HG03135 (cell line): ENCODE measurements around the gene NACC2.
"Not testable (repeated sequence)": the region's sequence is repeated elsewhere in the genome, so short reads cannot be mapped to it uniquely, and the experiment has no call there.

Source experiments
- ATAC-seq: cut with Tn5 transposase; IDR thresholded peaks from one replicate; pipeline ENCODE4 v1.9.1; 2021; ENCODE audit warnings: mild to moderate bottlenecking, moderate library complexity; ENCODE audit not compliant: unreplicated experiment

NACC2 gene

DNA sequence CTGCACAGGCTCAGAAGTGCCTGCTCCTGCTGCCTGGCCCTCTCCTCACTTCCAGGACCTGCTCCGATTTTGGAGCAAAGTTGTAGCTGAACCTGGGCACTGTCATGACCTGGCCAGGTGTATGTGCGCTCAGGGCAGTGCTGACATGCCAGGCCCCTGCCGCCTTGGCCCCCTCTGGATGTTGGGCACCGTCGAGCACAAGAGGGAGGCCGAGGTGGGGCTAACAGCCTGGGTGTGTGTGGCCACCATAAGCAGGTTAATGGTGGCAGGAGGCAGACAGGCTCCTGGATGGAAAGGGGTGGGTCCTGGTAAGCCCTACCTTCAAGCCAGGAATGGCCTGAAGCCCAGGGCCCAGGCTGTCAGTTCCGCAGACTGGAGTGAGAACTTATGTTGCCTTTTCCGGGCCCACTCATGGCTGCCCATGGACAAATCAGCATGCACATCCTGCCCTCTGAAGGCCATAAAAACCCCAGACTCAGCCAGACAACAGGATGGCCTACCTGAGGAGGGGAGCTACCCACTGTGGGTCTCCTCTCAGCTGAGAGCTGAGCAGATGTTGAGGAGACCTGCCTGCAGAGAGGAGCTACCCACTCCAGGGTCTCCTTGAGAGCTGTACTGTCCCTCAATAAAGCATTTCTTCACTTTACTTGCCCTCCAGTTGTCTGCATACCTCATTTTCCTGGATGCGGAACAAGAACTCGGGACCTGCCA, 66.2 kb downstream of the NACC2 start:
- no peak for ATAC-seq

DNA sequence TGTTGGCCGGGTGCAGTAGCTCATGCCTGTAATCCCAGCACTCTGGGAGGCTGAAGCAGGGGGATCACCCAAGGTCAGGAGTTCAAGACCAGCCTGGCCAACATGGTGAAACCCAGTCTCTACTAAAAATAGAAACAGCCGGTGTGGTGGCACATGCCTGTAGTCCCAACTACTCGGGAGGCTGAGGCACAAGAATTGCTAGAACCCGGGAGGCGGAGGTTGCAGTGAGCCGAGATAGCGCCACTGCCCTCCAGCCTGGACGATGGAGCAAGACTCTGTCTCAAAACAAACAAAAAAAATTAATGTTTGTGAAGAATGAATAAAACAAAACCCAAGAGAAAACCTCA, 68.2 kb downstream of the NACC2 start:
- not testable (repeated sequence) for ATAC-seq

DNA sequence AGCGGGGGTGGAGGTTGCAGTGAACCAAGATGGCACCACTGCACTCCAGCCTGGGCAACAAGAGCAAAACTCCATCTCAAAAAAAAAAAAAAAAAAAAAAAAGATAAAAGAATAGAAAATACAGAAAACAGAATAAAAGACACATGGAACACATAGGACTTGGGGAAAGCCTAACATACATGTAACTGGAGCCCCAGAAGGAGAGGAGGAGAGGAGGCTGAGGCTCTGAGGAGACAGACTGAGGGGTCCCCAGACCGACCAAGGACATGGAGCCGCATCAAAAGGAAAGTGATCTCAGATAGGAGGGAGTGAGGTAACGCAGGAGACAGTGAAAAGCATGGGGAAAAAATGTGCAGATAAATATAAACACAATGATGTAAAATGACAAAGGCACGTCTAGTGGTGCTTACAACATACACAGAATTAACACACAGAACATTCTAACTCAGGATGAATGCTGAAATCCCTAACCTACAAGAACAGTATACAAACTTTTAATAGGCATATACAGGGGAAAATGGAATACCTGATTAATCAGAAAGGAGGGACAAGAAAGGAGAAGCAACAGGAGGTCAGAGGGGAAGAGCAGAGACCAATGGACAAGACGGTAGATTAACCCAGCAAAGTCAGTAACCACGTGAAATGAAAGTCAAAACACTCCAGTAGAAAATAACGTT, 68.7 kb downstream of the NACC2 start:
- ATAC-seq = no peak

DNA sequence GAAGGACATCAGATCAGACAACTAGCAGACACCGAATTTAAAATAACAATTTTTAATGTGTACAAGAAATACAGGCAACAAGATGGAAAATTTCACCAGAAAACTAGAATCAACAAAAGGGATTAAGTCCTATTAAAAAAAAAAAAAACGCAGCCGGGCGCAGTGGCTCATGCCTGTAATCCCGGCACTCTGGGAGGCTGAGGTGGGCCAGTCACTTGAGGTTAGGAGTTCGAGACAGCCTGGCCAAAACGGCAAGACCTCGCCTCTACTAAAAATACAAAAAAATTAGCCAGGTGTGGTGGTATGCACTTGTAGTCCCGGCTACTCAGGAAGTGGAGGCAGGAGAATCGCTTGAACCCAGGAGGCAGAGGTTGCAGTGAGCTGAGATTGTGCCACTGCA, 69.6 kb downstream of the NACC2 start:
- ATAC-seq = no peak

DNA sequence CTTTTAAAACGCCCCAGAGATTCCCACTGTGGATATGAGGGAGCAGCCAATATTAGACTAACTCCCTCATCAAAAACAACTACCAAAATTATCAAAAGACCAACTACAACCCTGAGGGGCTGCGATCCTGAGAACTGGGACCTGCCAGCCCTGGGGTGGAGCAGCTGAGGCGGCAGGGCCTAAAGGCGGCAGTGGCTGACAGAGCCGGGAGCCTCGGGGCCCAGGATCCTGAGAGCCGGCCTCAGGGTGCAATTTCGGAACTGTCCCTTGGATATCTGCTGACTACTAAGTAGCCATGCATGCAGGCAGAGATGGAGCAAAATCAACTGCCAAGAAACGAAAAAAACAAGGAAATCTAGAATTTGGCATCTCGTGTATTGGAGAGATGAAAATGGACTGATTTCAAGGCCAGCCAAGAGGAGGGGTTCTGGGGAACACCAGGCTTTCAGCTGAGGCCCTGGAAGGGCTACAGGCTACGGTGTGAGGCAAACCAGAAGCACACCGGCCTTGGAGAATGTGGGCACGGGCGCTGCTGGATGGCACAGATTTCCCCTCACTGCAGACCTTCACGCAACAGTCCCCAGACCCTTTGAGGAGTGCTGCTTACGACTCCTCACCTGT, 70.3 kb downstream of the NACC2 start:
- ATAC-seq = no peak

DNA sequence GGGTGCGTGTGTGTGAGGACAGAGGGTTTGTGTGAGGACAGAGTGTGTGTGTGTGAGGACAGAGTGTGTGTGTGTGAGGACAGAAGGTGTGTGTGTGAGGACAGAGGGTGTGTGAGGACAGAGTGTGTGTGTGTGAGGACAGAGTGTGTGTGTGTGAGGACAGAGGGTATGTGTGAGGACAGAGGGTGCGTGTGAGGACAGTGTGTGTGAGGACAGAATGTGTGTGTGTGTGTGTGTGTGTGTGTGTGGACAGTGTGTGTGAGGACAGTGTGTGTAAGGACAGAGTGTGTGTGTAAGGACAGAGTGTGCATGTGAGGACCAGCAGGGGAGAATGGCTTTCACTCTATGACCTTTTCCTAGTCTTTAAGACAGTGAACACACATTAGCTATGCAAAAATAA, 70.8 kb downstream of the NACC2 start:
- ATAC-seq = no peak

DNA sequence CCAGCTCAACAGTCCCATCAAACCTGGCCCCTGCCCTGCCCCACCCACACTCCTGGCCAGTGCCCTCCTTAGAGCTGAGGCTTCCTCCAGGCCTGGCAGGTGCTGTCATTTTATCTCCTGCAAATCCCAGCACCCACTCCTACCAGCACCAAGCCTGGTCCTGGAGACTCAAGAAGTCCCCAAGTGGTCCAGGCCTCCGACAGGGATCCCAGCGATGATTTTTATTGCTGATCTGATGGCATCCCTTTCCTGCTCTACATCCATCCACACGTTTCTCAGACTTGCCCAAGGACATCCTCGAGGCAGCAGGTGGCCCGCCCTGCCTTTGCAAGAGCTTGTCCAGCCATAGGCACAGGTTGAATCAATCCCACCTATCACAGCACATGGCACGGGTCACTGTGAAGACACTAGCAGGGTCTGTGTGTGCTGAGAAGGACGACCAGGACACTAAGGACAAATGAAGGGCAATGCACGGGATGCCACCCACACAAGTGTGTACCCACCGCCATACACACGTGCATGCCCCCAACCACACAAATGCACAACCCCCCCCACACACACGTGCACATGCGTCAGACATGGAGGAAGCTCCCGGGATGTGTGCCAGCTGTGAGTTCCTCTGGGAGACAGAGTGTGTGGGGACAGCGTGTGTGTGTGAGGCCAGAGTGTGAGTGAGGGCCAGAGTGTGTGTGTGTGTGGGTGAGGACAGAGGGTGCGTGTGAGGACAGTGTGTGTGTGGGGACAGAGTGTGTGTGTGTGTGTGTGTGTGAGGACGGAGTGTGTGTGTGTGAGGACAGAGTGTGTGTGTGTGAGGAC, 71.5 kb downstream of the NACC2 start:
- no peak for ATAC-seq

DNA sequence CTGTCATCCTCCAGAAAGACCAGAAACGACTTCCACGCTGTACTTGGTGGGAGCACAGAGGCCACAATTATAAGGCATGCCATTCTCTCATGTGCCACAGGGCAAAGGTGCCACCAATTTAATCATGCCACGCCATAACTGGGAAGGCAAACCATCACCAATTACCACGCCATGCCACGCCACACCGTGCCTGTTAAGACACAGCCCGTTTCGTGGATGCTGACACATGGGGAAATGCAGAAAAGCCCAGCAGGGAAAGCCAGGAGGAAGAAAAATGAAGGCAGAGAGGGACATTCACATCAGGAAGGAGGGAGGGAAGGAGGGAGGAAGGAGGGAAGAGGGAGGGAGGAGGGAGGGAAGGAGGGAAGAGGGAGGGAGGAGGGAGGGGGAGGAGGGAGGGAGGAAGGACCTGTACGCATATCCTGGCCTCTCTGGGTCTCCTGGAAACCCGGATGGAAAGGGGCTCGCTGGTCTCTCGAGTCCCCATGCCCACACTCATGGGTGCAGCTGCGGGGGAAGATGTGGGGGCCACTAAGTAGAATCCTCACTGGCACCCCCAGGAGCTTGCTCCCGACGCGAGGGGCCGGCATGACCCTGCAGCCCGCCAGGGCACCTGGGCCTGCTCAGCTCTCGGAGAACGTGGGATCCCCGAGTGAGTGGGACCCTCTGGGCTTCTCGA, 72.2 kb downstream of the NACC2 start:
- no peak for ATAC-seq

DNA sequence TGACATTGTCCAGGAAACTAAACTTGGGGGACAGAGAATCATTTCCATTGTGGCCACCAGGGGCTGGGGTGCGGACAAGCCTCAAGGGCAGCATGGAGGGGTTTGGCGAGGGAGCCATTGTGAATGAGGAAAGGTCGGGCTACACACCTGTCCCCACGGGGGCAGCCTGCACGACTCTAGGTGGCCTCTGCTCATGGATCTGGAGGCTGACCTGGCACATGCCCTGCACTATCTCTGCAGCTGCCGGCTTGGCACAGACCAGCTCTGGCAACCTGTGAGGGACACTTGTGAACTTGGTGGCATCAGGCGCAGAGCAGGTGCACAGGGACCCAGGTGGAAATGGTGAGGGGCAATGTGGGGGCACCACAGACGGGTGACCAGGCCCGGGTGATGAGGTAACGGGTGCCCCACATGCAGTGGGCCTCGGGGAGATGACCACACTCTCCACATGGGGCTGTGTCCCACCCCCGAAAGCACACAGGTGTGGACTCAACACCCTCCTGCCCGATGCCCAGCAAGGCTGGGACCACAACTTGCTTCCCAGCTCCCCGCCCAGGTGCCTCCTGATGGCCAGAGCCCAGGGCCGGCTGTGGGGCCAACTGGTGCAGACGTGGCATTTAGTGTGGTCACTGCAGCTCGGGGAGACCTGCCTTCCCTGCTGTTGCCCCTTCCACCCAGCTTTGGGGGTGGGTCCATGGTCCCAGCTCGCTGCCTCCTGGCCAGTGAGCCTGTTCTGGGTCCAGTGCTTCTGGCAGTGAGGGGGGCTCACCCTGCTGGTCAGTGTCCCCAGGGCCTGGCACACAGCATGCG, 73.0 kb downstream of the NACC2 start:
- no peak for ATAC-seq

DNA sequence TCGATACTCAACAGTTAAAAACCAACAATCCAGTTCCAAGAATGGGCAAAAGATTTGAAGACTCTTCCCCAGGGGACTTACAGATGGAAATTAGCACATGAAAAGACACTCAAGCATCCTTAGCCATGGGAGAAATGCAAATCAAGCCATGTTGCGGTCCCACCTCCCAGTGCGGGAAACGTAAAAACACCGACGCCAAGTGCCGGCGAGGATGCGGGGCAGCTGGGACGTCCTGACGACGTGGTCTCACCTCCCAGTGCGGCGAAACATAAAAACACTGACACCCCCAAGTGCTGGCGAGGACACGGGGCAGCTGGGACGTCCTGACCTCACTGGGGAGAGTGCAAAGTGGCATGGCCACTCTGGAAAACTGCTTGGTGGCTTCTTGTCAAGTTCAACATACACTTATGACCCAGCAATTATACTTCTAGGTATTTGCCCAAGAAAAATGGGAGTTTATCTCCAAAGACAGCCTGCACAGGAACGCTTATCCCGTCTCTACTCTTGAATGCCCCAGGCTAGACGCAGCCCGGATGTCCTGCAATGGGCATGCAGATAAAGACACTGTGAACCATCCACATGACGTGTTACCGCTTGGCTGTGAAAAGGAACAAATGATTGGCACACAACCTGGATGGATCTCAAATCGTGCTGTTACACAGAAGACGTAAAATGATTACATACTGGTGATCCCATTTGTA, 73.8 kb downstream of the NACC2 start:
- ATAC-seq = no peak

DNA sequence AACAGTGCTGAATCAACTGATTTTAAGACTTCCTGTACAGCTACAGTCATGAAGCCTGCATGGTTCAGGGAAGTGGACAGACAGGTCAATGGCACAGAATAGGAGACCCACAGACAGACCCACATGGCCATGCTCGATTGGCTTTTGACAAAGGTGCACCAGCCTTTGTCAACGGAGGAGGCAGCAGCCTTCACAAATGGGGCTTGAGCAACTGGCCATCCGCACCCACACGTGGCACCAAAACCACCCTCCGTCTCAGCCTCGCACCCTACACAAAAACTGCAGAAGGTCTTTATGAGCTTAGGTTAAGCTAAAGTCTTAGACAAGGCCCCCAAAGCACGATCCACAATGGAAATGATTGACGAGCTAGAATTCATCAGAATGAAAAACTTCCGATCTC, 74.4 kb downstream of the NACC2 start:
- ATAC-seq = no peak

DNA sequence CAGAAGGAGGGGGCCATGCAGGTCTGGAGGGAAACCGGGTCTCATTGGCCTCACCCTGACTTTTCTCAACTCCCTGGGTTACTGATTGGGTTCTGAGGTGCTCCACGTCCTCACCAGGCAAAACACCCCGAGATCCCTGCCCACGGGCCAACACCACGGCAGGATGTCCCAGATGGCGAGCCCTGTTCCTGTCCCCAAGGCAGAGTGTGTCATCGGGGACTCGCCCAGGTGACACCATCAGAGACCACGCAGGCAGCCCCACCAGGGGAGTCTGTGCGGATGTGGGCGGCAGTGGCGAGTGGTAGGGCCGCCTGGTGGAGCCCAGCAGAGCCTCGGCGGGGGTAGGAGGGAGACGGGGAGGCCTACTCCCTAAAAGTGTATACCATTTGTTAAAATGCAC, 74.9 kb downstream of the NACC2 start:
- ATAC-seq = no peak

DNA sequence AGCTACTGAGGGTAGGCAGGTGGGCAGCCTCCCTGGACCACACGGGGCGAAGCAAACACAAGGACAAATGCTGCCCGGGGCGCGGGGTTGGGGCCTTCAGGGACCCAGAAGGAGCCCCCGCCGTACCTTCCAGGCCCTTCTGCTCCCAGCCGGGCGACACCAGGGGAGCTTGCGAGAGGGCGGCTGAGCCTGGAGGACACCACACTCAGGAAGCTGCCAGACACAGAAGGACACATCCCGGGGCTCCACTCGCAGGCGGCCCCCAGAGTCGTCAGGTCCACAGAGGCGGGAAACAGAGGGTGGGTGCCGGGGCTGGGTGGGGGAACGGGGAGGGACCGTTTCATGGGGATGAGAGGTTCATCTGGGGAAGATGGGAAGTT, 75.4 kb downstream of the NACC2 start:
- no peak for ATAC-seq

DNA sequence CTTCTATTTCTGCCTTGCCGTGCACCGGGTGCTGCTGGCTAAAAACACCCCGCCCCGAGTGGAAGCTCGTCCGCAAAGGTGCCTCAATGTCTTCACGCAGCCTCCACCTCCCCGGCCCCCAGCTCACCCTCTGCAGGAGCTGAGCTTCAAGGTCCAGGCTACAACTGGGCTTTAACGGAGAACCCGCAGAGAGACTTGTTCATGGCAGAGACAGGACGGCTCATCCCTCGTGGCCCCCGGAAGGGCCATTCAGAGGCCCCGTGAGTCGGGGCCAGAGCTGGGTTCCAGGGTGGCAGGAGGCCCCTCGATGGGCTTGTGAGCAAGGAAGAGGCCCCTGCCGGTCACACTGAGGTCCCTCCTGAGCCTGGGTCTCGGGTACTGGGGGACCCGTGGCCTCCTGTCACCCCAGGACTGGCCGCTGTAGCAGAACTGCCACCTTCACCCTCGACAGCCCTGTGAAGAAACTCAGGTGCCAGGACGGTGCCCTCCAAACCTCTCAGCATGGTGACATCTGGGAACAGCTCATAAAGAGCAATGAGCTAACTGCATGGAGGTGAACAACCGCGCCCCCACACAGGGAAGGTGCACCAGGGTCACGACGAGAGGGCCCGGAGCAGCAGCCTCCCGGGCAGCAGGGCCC, 75.9 kb downstream of the NACC2 start:
- ATAC-seq = no peak

DNA sequence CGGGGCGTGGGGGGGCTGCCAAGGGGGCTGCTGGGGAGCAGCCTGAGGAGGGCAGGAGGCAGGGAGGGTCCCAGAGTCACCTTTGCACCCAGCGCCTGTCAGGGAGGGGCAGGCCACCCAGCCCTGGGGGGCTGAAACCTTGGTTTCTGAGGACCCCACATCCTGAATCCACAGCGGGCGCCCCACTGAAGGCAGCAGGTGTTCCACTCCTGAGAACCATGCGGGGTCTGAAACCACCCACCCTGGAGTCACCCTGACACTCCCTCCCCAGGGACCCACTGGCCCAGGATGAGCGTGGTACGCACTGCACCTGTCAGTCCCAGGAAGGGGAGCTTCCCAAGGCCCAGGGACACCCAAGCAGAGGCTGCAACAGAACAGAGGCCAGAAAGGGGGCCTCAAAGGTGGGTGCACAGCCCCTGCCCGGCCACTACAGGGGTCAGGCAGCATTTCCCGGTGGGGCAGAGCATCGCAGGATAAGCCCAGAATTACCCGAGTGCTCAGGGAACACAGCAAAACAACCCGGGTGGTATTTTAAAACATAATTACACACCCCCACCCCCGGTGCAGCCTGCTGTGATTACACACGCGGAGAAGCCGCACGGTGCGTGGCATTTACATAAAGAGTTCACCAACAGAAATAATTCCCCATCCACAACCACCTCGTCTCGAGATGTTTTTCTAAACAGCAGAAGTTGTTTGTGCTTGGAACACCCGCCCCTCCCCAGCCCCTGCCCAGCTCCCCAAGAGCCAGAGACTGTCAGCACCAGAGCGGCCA, 76.6 kb downstream of the NACC2 start:
- ATAC-seq = no peak

DNA sequence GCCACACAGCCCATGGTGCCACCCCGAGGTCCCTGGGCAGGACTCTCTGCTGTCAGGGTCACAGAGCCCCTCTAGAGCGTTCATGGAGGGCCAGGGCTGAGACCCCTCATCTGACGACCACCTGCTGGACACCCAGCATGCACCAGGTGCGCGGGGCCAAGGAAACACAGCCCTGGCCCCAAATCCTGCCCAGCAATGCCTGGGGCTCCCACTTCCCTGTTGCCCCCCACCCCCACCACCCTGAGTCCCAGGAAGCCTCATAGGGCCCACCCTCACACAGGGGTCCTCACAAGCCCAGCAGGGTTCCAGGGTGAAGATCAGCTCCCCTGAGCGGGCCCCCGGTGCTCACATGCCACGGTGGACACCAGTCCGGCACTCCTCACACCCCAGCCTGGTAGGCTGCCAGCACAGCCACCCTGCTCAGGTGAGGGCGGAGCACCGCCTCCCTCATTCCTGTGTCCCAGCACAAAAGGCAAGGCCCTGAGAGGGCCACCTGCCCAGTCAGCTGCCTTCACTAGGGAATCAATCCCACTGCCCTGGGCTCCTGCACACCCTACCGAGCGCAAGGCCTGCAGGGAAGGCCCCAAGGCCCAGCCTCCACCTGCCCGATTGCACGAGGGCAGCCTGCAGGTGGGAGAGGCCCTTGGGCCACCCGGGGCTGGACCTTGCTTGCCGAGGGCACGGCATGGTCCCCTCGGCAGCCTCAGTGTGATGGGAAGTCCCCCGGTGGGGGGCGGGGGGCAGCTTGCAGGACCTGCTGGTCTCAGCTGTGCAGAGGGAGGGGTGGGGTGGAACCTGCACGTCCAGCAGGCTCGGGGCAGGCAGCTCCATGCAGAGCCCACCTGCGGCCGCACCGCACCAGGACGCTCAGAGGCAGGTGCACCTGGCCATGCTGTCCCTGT, 77.5 kb downstream of the NACC2 start:
- ATAC-seq = no peak

DNA sequence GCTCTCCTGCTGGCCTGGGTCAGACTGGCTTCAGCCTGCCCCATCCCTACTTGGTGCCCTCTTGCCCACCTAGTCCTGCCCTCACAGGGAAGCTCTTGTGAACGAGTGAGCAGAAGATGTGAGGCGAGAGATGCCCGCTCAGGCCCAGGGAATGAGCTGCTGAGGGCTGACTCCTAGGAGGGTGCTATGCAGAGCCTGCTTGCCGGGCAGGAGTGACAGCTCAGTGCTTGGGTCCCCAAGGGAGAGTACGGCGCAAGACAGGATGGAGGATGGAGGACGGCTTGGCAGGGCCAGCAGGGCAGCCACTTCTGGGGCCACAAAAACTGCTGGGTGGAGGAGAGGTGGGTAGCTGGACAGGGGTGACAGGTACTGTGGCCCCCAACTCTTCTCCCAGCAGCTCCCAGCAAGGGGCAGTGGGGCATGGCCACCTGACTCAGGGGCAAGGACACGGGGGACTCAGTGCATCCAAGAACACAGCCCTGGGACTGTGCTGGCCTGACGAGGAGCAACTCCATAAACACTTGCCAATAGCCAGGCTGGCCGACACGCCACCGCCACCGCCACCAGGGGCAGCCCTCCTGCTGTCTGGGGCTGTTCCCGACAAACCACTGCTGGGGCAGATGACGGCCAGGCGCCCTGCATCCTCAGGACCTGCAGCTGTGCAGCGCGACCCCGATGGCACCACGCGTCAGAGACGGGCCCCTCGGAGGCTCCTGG, 78.4 kb downstream of the NACC2 start:
- ATAC-seq = no peak
